AG04450 (cell line): ENCODE results near the gene PCDHB12. TPM values are rescaled to one million over a fixed set of nuclear protein-coding genes. Genes with fewer than 3 reads are reported as not detected.

ENCODE experiments used
- CTCF ChIA-PET: fragments of 300-600, 350-600 bp; formaldehyde crosslinking; extraction: SDS; loops from one replicate; lab custom pipeline; 2022; ENCODE audit warnings: antibody characterized with exemption, inconsistent platforms; lab: Charles Lee
- POLR2A ChIA-PET: fragments of 350-600 bp; formaldehyde crosslinking; extraction: SDS; loops from one replicate; lab custom pipeline; 2021; ENCODE audit warnings: antibody characterized with exemption, inconsistent platforms; lab: Yijun Ruan, JAX
- DNase-seq: peaks from one replicate; pipeline ENCODE4 v3.0.0-alpha.2; 2011; ENCODE audit warnings: low read depth, low spot score
- H3K27ac ChIP-seq: one replicate; pipeline ENCODE4 v1.5.1; 2012; ENCODE audit warnings: low read depth, low read length, control low read depth
- H3K27me3 ChIP-seq: one replicate; pipeline ENCODE4 v1.6.0; 2012; ENCODE audit warnings: low read length; ENCODE audit not compliant: control insufficient read depth, insufficient read depth
- H3K4me3 ChIP-seq: 2 replicates; pipeline ENCODE4 v1.5.1; 2011; ENCODE audit warnings: mild to moderate bottlenecking, low read depth, low read length, control low read depth
- H3K9me3 ChIP-seq: 2 replicates; pipeline ENCODE4 v1.5.1; 2012; ENCODE audit warnings: low read length; ENCODE audit not compliant: control insufficient read depth, insufficient read depth
- polyA plus RNA-seq: library from polyadenylated mRNA; depleted of rRNA; stranded (reverse); fragments of >200 nt; gene quantifications from 2 replicates; pipeline ENCODE4 v1.2.3, GENCODE V29; 2011; rRNA removed
- TF ChIP-seq, protein P1 (sequence below): IDR thresholded peaks from 2 replicates; pipeline ENCODE4 v1.5.1; 2011; ENCODE audit warnings: low read depth, low read length, control low read depth, inconsistent platforms

Gene PCDHB12
- polyA plus RNA-seq, 1 experiment: 0.40 TPM

DNA sequence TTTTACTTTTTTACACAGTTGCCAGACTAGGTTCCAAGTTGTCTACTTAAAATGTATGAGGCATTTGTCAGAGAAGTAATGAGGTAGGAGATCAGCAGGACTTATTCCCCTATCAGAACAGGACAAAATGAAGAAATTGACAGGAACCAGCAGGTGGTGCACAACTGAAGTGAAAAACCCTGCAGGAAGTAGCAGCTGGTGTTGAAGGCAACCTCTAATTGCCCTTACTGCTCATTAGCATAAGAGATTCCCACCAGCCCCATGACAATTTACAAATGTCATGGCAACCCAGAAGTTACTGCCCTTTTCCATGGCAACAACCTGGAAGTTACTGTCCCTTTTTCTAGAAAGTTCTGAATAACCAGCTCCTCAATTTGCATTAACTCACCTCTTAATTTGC lies 42.1 kb downstream of the PCDHB12 start:
- POLR2A ChIA-PET: no interaction called here
- CTCF ChIA-PET: no interaction called here

DNA sequence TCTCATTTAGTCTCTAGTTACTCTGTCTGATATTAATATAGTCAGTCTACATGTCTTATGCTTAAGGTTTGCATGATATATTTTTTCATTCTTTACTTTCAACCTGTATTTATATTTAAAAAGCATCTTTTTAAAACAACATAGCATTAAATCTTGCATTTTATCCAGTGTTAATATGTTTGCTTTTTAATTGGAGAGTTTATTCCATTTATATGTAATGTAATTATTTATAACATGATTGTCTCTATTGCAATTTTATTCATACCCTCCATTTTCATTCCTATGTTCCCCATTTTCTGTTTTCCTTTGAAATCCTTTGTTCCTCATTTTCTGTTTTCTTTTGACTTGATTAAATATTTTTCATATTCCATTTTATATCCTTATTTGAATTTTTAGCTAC lies 49.9 kb downstream of the PCDHB12 start:
- ChIA-PET CTCF (no interaction called here), POLR2A (no interaction called here)
- TF ChIP-seq, protein P1, sequence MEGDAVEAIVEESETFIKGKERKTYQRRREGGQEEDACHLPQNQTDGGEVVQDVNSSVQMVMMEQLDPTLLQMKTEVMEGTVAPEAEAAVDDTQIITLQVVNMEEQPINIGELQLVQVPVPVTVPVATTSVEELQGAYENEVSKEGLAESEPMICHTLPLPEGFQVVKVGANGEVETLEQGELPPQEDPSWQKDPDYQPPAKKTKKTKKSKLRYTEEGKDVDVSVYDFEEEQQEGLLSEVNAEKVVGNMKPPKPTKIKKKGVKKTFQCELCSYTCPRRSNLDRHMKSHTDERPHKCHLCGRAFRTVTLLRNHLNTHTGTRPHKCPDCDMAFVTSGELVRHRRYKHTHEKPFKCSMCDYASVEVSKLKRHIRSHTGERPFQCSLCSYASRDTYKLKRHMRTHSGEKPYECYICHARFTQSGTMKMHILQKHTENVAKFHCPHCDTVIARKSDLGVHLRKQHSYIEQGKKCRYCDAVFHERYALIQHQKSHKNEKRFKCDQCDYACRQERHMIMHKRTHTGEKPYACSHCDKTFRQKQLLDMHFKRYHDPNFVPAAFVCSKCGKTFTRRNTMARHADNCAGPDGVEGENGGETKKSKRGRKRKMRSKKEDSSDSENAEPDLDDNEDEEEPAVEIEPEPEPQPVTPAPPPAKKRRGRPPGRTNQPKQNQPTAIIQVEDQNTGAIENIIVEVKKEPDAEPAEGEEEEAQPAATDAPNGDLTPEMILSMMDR: no peak
- DNase-seq: no peak
- Histone ChIP-seq H3K27ac (no peak overlapping the region), H3K9me3 (peaks cover 25% of the 10 kb centered on the region), H3K27me3 (no peaks in the 10 kb centered on the region), H3K4me3 (no peak overlapping the region)

More for the DNA sequence above, 42.1 kb downstream of the PCDHB12 start:
- Histone ChIP-seq H3K27ac (no peak overlapping the region), H3K4me3 (no peak overlapping the region), H3K9me3 (peaks cover 27% of the 10 kb centered on the region), H3K27me3 (no peaks in the 10 kb centered on the region)
- TF ChIP-seq, protein P1: no peak
- no peak for DNase-seq

DNA sequence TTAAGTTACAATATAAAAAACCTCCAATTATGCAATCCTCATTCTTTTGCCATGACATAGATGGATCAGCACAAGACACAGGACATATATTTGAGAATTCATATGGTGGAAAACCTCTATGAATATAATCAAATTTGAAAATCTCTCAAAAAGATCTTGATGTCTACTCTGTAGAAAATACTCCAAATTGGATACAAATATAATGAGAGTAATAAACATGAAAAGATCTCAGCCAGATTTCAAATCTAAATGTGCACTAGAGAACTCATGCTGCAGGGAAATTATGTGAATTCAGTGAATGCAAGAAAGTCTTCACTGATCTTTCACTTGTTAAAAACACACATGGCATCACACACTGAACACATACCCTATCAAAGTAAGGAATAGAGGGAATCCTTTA lies 50.4 kb downstream of the PCDHB12 start:
- Histone ChIP-seq H3K27me3 (no peaks in the 10 kb centered on the region), H3K9me3 (peaks cover 29% of the 10 kb centered on the region), H3K4me3 (no peak overlapping the region), H3K27ac (no peak overlapping the region)
- TF ChIP-seq, protein P1: no peak
- POLR2A ChIA-PET: no interaction called here
- no peak for DNase-seq
- CTCF ChIA-PET: no interaction called here

DNA sequence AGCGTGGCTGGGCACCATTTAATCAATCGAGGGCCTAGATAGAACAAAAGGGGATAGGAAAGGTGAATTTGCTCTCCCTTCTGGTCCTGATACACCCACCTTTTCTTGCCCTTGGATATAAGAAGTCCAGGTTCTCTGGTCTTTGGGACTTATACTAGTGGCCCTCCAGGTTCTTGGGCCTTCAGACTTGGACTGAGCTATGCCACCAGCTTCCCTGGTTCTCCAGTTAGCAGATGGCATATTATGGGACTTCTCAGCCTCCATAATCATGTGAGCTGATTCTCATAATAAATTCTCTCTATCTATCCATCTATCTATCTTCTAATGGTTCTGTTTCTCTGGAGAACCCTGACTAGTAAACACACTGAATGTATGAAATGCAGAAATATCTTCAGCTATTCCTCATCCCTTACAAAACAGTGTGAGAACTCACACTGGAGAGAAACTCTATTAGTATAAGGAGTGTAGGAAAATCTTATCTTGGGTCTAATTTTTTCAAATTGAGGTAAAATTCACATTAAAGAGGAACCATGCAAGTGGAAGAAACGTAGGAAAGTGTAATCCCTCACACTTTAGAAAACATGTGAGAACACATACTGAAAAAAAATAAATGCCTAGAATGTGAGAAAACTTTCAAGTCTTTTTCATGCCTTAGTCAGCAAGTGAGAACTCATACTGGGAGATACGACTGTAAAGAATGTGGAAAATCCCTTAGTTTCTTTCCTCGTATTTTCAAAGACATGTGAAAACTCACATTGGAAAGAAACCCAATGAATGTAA lies 52.1 kb downstream of the PCDHB12 start:
- POLR2A ChIA-PET: no interaction called here
- peaks cover 29% of the 10 kb centered on the region for H3K9me3 ChIP-seq
- CTCF ChIA-PET: no interaction called here
- DNase-seq: no peak
- no peak overlapping the region for H3K27ac ChIP-seq
- TF ChIP-seq, protein P1: no peak
- H3K27me3 ChIP-seq: no peaks in the 10 kb centered on the region
- no peak overlapping the region for H3K4me3 ChIP-seq

DNA sequence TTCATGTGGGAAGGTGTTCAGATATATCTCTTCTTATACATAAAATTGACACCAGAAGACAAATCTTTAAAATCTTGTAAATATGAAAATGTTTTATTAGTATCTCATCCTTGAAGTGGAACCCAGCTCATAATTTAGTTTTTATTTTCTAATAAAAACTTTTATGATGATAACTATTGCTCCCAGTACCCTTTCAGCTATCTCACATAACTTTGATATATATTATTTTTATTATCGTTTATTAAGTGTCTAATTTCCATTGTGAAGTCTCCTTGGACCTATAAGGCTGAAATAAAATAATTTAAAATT lies 52.7 kb downstream of the PCDHB12 start:
- no peak for DNase-seq
- no peak overlapping the region for H3K27ac ChIP-seq
- H3K9me3 ChIP-seq: peaks cover 32% of the 10 kb centered on the region
- TF ChIP-seq, protein P1: no peak
- ChIA-PET POLR2A (no interaction called here), CTCF (no interaction called here)
- no peak overlapping the region for H3K4me3 ChIP-seq
- no peaks in the 10 kb centered on the region for H3K27me3 ChIP-seq

Other genes starting within 250 kb of the PCDHB12 start
- gene PCDHAC2, start 242.2 kb upstream of the PCDHB12 start, polyA plus RNA-seq: not detected in 2 replicates
- not detected in 2 replicates for gene PCDHB1, start 157.3 kb upstream of the PCDHB12 start, polyA plus RNA-seq
- gene PCDHB2, start 114.1 kb upstream of the PCDHB12 start, polyA plus RNA-seq: 0.86 and 1.1 TPM in 2 replicates
- gene PCDHB3, start 108.2 kb upstream of the PCDHB12 start, polyA plus RNA-seq: 0.12 and 0.15 TPM in 2 replicates
- gene PCDHB4, start 86.9 kb upstream of the PCDHB12 start, polyA plus RNA-seq: 0.04 and 0.06 TPM in 2 replicates
- 0.68 and 0.72 TPM in 2 replicates for gene PCDHB5, start 73.5 kb upstream of the PCDHB12 start, polyA plus RNA-seq
- 0.21 TPM in 2 replicates for gene PCDHB6, start 58.7 kb upstream of the PCDHB12 start, polyA plus RNA-seq
- 0.61 and 0.62 TPM in 2 replicates for gene PCDHB7, start 36.1 kb upstream of the PCDHB12 start, polyA plus RNA-seq
- 0.20 and 0.25 TPM in 2 replicates for gene PCDHB8, start 30.9 kb upstream of the PCDHB12 start, polyA plus RNA-seq
- gene PCDHB16, start 26.3 kb upstream of the PCDHB12 start, polyA plus RNA-seq: 0.45 and 0.66 TPM in 2 replicates
- 0.22 and 0.45 TPM in 2 replicates for gene PCDHB9, start 21.6 kb upstream of the PCDHB12 start, polyA plus RNA-seq
- gene PCDHB10, start 16.4 kb upstream of the PCDHB12 start, polyA plus RNA-seq: 0.45 and 0.74 TPM in 2 replicates
- gene PCDHB11, start 9.1 kb upstream of the PCDHB12 start, polyA plus RNA-seq: 0.16 and 0.25 TPM in 2 replicates
- 0.60 and 0.73 TPM in 2 replicates for gene PCDHB13, start 5.2 kb downstream of the PCDHB12 start, polyA plus RNA-seq
- 0.98 and 1.1 TPM in 2 replicates for gene PCDHB14, start 14.6 kb downstream of the PCDHB12 start, polyA plus RNA-seq
- gene PCDHB15, start 36.7 kb downstream of the PCDHB12 start, polyA plus RNA-seq: 0.88 and 0.93 TPM in 2 replicates
- not detected in 2 replicates for gene SLC25A2, start 95.3 kb downstream of the PCDHB12 start, polyA plus RNA-seq
- 60.3 and 71.0 TPM in 2 replicates for gene TAF7, start 112.1 kb downstream of the PCDHB12 start, polyA plus RNA-seq
- gene PCDHGA1, start 121.8 kb downstream of the PCDHB12 start, polyA plus RNA-seq: 1.9 and 2.2 TPM in 2 replicates
- 6.1 and 6.3 TPM in 2 replicates for gene PCDHGA2, start 130.0 kb downstream of the PCDHB12 start, polyA plus RNA-seq
- gene PCDHGA3, start 135.1 kb downstream of the PCDHB12 start, polyA plus RNA-seq: 0.92 and 1.2 TPM in 2 replicates
- gene PCDHGB1, start 141.4 kb downstream of the PCDHB12 start, polyA plus RNA-seq: 3.2 TPM in 2 replicates
- 6.3 and 7.6 TPM in 2 replicates for gene PCDHGA4, start 146.3 kb downstream of the PCDHB12 start, polyA plus RNA-seq
- 4.6 and 4.8 TPM in 2 replicates for gene PCDHGB2, start 151.3 kb downstream of the PCDHB12 start, polyA plus RNA-seq
- gene PCDHGA5, start 155.4 kb downstream of the PCDHB12 start, polyA plus RNA-seq: 1.4 and 1.8 TPM in 2 replicates
- 3.6 and 4.3 TPM in 2 replicates for gene PCDHGB3, start 161.5 kb downstream of the PCDHB12 start, polyA plus RNA-seq
- gene PCDHGA6, start 165.2 kb downstream of the PCDHB12 start, polyA plus RNA-seq: 4.7 and 4.8 TPM in 2 replicates
- gene PCDHGA7, start 174.0 kb downstream of the PCDHB12 start, polyA plus RNA-seq: 2.7 TPM in 2 replicates
- 10.3 and 10.9 TPM in 2 replicates for gene PCDHGB4, start 179.0 kb downstream of the PCDHB12 start, polyA plus RNA-seq
- gene PCDHGA8, start 183.9 kb downstream of the PCDHB12 start, polyA plus RNA-seq: 0.93 and 1.1 TPM in 2 replicates
- gene PCDHGB5, start 189.2 kb downstream of the PCDHB12 start, polyA plus RNA-seq: 12.5 TPM in 2 replicates
- 6.4 and 8.0 TPM in 2 replicates for gene PCDHGA9, start 194.1 kb downstream of the PCDHB12 start, polyA plus RNA-seq
- 3.3 and 3.8 TPM in 2 replicates for gene PCDHGB6, start 199.3 kb downstream of the PCDHB12 start, polyA plus RNA-seq
- 9.2 and 11.7 TPM in 2 replicates for gene PCDHGA10, start 204.3 kb downstream of the PCDHB12 start, polyA plus RNA-seq
- 16.2 and 17.0 TPM in 2 replicates for gene PCDHGB7, start 209.0 kb downstream of the PCDHB12 start, polyA plus RNA-seq
- 7.5 and 7.7 TPM in 2 replicates for gene PCDHGA11, start 212.3 kb downstream of the PCDHB12 start, polyA plus RNA-seq
- 3.4 and 4.3 TPM in 2 replicates for gene PCDHGA12, start 221.8 kb downstream of the PCDHB12 start, polyA plus RNA-seq